GM19035 (cell line): Measurements from ENCODE around the gene TAS2R20.
"Not testable (repeated sequence)": the region's sequence is repeated elsewhere in the genome, so short reads cannot be mapped to it uniquely, and the experiment has no call there.

ENCODE experiments used
- ATAC-seq: cut with Tn5 transposase; IDR thresholded peaks from one replicate; pipeline ENCODE4 v1.9.1; 2021; ENCODE audit not compliant: unreplicated experiment

The TAS2R20 gene, protein sequence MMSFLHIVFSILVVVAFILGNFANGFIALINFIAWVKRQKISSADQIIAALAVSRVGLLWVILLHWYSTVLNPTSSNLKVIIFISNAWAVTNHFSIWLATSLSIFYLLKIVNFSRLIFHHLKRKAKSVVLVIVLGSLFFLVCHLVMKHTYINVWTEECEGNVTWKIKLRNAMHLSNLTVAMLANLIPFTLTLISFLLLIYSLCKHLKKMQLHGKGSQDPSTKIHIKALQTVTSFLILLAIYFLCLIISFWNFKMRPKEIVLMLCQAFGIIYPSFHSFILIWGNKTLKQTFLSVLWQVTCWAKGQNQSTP

DNA sequence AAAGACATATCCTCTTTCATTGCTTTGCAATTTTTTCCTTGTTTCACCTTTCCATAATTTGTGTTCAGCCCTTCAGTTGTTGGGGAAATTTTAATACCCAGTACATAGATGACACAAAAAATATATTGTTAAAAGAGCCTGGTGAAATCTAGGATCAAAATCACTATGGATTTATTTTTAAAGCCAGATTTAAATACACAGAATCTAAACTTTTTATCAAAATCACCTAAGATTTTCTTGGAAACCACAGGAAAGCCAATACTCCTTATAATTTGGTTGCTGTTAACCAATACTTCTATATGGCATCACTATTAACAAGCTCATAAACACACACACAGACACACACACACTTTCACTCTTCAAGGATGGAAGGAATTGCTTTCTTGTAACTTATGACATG lies at the start of gene TAS2R20:
TSS of gene TAS2R20 (minus strand) at position 101 of the 400 bp plus-strand sequence. CDS start 429 bp downstream, outside the sequence.
- ATAC-seq = no peak

GRCh38 chr12:11041366-11041765 lies 43.3 kb upstream of the TAS2R20 start:
- not testable (repeated sequence) for ATAC-seq

- no peak for ATAC-seq
Observed at GRCh38 chr12:11040162-11040561, 42.1 kb upstream of the TAS2R20 start.

GRCh38 chr12:11039171-11039570 lies 41.1 kb upstream of the TAS2R20 start:
- no peak for ATAC-seq

- not testable (repeated sequence) for ATAC-seq
Observed at GRCh38 chr12:11033959-11034358, 35.9 kb upstream of the TAS2R20 start.

GRCh38 chr12:11031307-11031706 lies 33.2 kb upstream of the TAS2R20 start, which contains the start of gene TAS2R31:
Gene TAS2R31 (minus strand): TSS chr12:11031407. CDS start chr12:11031335, 72 bp downstream.
- no peak for ATAC-seq

- ATAC-seq = no peak
Observed at GRCh38 chr12:11026118-11026517, 28.0 kb upstream of the TAS2R20 start.

DNA sequence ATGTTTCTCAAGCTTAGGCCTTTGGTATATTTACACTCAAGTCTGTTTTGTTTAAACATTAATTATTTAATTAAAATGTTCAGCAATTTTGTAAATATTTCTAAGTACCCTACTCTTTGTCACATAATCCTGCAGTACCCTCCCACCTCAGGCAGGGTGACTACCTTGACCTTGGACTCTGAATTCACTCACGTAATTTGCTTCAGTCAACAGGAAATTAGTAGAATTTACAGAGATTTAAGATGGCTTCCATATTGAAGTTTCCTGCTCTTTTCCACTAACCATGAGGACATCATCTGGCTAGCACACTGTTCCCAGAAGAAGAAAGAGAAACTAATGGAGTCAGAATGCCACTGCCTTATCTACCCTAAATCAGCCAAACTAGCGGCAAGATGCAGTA lies 25.3 kb upstream of the TAS2R20 start:
- no peak for ATAC-seq

DNA sequence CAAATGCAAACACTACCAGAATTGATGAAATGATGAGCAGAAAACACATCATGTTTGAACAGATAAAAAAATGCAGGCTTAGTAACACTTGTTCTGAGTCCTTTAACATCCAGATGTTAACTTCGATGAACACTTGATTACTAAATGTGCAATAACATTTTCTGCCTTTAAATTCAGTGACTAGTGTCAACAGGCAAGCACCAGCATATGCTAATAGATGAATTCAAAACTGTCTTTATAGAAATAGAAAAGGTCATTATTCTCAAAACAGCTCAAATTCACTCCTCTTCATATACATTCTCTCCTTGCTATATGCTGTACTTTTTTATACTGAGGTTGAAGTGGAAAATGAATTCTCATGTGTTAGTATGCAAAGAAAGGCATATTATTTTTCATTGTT lies 24.4 kb upstream of the TAS2R20 start, which contains the start of gene TAS2R19:
TSS of gene TAS2R19 (minus strand) at position 101 of the 400 bp plus-strand sequence. CDS start at position 52, 49 bp downstream.
- ATAC-seq = no peak

DNA sequence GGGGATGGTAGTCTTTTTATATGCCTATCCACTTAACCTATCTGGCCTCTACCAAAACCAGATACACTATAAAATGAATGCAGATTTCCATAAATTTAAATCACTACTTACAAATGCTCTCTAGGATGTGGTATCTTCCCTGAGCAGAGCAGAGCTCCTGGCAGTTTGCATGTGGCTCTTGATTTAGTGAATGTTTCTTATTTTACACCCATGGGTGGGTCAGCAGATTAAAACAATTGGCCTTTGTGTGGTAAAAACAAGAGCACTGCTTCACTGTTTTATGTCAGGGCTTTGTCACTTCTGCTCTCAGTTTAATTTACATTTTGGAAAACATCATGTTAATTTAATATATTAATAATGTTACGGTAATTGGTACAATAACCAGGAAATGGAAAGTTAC lies 18.8 kb upstream of the TAS2R20 start:
- no peak for ATAC-seq

- ATAC-seq = no peak
Observed at GRCh38 chr12:11015775-11016430, 17.8 kb upstream of the TAS2R20 start.

DNA sequence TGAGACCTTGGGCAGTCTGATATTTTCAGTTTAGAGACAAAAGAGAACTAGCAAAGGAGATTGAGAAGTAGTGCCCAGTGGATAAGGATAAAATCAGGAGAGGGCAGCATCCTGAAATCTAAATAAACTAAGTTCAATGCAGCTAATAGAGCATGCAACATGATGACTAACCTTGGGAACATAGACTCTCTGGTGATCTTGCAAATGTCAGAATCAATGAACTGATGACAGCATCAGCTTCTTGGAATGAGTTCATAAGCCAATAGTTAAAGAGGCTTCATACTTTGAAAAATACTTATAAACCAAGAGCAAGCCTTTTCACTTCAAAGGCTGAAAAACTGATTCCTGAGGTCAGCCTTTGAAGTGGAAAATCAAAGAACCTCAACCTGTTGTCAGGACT lies 16.1 kb upstream of the TAS2R20 start:
- no peak for ATAC-seq

GRCh38 chr12:11007608-11008007 lies 9.5 kb upstream of the TAS2R20 start:
- ATAC-seq = no peak

- ATAC-seq = no peak
Observed at GRCh38 chr12:10994307-10994706, 3.8 kb downstream of the TAS2R20 start.

DNA sequence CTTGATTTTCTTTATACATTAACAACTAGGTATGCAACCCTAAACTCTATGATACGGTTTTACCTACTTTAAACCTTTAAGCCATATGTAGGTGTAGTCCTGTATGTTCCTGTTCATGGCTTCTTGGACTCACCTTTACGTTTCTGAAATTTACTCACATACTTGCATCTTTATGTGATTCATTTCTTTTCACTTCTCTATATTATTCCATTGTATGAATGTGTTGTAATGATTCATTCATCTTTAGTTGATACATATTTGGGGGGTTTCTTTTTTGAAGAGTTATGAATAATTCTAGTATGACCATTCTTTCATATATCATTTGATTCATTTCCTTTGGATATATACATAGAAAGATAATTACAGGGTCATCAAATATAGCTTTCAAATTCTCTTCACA lies 9.0 kb downstream of the TAS2R20 start:
- ATAC-seq = no peak

GRCh38 chr12:10986812-10987211 lies 11.3 kb downstream of the TAS2R20 start, which contains the start of gene TAS2R50:
Gene TAS2R50 (minus strand): TSS chr12:10986912. CDS start chr12:10986860, 52 bp downstream.
- ATAC-seq = no peak

- ATAC-seq = no peak
Observed at GRCh38 chr12:10982244-10982643, 15.9 kb downstream of the TAS2R20 start.

- ATAC-seq = no peak
Observed at GRCh38 chr12:10974965-10975364, 23.1 kb downstream of the TAS2R20 start.

DNA sequence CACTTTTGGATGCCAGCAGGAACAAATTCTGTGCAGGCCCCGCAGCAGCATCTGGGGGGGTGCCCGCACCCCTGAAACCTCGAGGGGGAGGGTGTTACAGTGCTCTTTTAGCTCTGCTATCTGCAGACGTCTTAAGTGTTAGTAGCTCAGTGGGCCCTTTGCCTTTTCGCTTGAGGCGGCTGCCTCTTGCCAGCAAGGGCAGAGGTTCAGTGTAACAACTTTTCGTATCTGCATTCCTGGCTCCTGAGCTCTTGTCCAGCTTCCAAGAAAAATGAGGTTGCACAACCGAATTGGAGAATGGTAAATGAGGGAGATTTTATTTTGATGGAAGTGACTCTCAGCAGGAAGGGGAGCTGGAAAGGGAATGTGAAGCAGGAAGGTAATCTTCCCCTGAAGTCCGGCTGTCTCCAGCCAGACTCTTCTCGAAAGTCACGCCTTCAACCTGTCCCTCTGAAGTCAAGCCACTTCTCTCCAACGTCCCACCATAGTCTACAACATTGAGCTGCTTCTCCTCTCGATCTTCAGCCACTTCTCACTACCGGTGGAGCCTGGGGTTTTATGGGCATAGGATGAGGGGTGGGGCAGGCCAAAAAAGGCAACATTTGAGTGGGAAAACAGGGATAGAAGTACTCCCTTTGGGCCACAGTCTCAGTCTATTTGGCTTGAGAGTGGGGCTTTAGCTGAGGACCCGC lies 29.2 kb downstream of the TAS2R20 start:
- ATAC-seq = no peak

- ATAC-seq = no peak
Observed at GRCh38 chr12:10967409-10967808, 30.7 kb downstream of the TAS2R20 start.

- no peak for ATAC-seq
Observed at GRCh38 chr12:10966314-10966713, 31.8 kb downstream of the TAS2R20 start.

DNA sequence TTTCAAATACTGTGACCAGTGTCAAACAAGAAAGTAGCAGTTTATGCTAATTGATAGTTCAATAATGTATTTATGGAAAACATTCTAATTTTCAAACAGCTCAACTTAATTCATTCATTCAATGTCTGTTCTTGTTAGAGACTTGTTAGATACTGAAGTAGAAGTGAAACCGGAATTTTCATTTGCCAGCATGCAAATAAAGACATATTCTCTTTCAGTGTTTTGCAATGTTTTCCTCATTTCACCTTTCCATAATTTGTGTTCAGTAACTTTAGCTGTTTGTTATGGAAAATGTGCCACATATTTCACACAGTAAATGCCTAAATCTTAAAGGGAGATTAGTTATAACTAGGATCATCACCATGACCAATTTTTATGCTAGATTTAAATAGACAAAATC lies 32.6 kb downstream of the TAS2R20 start:
- ATAC-seq = no peak
